Cardiac fibroblast (primary cell): ENCODE measurements around the gene SEMA6A.

ENCODE experiments used
- DNase-seq, 2 donors: peaks; one replicate each; pipeline versions ENCODE4 v3.0.0 to v3.0.0-alpha.2; 2010; ENCODE audit warnings: low read depth in 2 of 2
- H3K4me3 ChIP-seq, 2 donors: replicated peaks in 1 of 2; 1 replicate in 1 of 2; 2 replicates in 1 of 2; pipeline ENCODE4 v1.5.1; 2011; ENCODE audit warnings: low read depth in 2 of 2, low read length in 2 of 2, mild to moderate bottlenecking in 2 of 2, moderate library complexity in 1 of 2
- TF ChIP-seq, protein P1 (sequence below): IDR thresholded peaks from one replicate; pipeline ENCODE4 v1.5.1; 2011; ENCODE audit warnings: low read depth, mild to moderate bottlenecking, low read length, inconsistent platforms

Gene SEMA6A

GRCh38 chr5:116612431-116612830, 37.8 kb upstream of the SEMA6A start:
- TF ChIP-seq, protein P1, sequence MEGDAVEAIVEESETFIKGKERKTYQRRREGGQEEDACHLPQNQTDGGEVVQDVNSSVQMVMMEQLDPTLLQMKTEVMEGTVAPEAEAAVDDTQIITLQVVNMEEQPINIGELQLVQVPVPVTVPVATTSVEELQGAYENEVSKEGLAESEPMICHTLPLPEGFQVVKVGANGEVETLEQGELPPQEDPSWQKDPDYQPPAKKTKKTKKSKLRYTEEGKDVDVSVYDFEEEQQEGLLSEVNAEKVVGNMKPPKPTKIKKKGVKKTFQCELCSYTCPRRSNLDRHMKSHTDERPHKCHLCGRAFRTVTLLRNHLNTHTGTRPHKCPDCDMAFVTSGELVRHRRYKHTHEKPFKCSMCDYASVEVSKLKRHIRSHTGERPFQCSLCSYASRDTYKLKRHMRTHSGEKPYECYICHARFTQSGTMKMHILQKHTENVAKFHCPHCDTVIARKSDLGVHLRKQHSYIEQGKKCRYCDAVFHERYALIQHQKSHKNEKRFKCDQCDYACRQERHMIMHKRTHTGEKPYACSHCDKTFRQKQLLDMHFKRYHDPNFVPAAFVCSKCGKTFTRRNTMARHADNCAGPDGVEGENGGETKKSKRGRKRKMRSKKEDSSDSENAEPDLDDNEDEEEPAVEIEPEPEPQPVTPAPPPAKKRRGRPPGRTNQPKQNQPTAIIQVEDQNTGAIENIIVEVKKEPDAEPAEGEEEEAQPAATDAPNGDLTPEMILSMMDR, result no peak
- no peak overlapping the region for H3K4me3 ChIP-seq

GRCh38 chr5:116605310-116606070, 30.9 kb upstream of the SEMA6A start:
- no peak overlapping the region for H3K4me3 ChIP-seq
- DNase-seq, result no peak
- TF ChIP-seq, protein P1, result no peak

More at GRCh38 chr5:116612431-116612830, 37.8 kb upstream of the SEMA6A start:
- no peak for DNase-seq

DNA sequence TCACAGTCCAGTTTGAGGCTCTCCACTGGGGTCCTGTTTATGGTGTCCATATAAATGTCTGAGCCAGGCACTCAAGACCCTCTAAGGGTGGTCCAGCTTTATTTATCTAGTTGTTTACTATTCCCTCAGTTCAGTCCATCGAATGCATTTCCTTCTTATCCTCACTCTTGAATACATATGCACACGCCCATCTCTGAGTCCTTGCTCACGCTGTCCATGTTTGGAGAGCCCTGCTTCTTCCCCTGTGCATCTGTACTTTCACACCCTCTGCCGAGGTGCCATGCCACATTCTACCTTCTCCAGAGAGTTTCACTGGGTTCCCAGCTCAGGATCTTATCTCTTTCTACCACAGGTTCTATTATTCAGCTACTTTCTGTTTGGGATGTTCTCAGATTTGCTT, 30.2 kb upstream of the SEMA6A start:
- DNase-seq, result no peak
- TF ChIP-seq, protein P1, result no peak
- no peak overlapping the region for H3K4me3 ChIP-seq

GRCh38 chr5:116600876-116601275, 26.3 kb upstream of the SEMA6A start:
- no peak overlapping the region for H3K4me3 ChIP-seq
- TF ChIP-seq, protein P1, result no peak
- peak in 1 of 2 donors; percentile 43 for DNase-seq

DNA sequence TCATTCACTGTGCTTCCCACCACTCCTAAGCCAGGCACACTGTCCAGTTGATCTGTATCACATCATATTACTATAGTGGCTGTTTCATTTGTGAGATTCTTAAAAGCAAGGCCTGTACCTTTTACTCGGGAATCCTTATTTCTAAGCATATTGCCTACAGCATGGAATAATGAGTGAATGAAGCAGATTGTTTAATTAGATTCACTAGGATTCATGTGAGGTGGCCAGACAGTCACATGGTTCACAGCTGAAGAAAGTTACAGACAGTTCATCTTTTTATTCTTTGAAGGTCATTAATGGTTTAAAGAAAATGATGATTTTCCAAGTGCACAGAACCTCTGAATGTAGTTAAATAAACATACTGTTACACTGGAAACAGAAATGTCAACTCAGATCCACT, 24.3 kb upstream of the SEMA6A start:
- DNase-seq, result no peak
- TF ChIP-seq, protein P1, result no peak
- H3K4me3 ChIP-seq, result no peak overlapping the region

DNA sequence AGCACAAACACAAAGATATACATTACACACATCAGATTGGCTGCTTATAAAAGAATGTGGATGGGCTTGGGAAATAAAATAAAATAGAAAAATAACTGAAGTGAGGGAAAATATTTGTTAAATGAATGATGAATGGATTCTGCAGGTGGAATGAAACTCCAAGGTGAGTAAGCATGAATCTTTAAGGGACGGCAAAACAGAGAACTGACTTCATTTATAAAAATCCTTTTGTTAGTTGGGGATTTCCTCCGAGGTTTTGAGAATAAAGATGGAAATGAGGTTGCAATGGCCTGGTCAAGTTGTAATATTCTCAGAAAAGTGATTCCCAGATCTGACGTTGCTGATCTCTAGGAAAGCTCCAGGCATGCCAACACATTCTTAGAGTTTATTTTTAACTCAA, 20.9 kb upstream of the SEMA6A start:
- H3K4me3 ChIP-seq, result no peak overlapping the region
- no peak for DNase-seq
- TF ChIP-seq, protein P1, result no peak

DNA sequence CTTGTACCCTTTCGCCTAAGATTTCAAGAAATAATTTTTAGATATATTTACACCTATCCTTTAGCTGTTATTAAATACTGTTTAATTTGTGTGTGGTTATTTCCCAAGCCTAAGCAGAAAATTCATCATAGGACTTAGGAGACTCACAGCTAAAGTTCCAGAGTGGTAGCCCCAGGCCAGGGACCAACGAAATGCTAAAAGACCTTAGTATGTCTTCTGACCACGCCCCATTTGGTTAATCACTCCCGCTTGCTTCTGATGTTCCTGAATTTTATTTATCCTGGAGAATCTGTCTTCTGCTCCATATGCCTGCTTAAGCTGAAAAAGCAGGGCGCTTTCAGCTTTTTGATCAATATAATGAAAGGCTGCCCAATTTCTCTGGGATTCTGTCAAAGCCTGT, 18.7 kb upstream of the SEMA6A start:
- H3K4me3 ChIP-seq, result no peak overlapping the region
- no peak for DNase-seq
- TF ChIP-seq, protein P1, result no peak
